ENCODE results near the gene YY1.

- TF ChIP-seq CTCF (conservative IDR thresholded peaks at IDR 0.05; ENCODE audit: low read depth, low read length): no peak; the same call in 1 of the 2 replicates
- no peak for TF ChIP-seq EZH2 (IDR thresholded peaks at IDR 0.05; ENCODE audit: borderline replicate concordance, low read depth, low read length, poor library complexity, severe bottlenecking)
Measured at GRCh38 chr14:100240668-100241032, 1.7 kb downstream of the YY1 start.
